ENCODE results near the gene ADAMTS16. TPM values are rescaled to one million over a fixed set of nuclear protein-coding genes. Genes with fewer than 3 reads are reported as not detected.

The ADAMTS16 gene
- total RNA-seq, 1 experiment from 2014 or later = not detected

GRCh38 chr5:5219541-5219940 is 79.4 kb downstream of the ADAMTS16 start:
- intact Hi-C loops (cut with micrococcal nuclease; ENCODE audit: unreplicated experiment) = no loop called here
- H3K9me3 Mint-ChIP-seq (ENCODE audit: low read depth, unreplicated experiment) = peaks cover 6% of the 10 kb centered on the region
- no peaks in the 10 kb centered on the region for H3K36me3 Mint-ChIP-seq (ENCODE audit: insufficient read depth, unreplicated experiment)
- no TSS peak for BruUV-seq (replicated peaks)
- no peak overlapping the region for H3K27ac Mint-ChIP-seq (ENCODE audit: unreplicated experiment)
- H3K4me1 Mint-ChIP-seq (ENCODE audit: low read depth, unreplicated experiment) = no peaks in the 10 kb centered on the region
- no peak overlapping the region for H3K4me3 Mint-ChIP-seq (ENCODE audit: low read depth, unreplicated experiment)
- TF ChIP-seq, protein P1, sequence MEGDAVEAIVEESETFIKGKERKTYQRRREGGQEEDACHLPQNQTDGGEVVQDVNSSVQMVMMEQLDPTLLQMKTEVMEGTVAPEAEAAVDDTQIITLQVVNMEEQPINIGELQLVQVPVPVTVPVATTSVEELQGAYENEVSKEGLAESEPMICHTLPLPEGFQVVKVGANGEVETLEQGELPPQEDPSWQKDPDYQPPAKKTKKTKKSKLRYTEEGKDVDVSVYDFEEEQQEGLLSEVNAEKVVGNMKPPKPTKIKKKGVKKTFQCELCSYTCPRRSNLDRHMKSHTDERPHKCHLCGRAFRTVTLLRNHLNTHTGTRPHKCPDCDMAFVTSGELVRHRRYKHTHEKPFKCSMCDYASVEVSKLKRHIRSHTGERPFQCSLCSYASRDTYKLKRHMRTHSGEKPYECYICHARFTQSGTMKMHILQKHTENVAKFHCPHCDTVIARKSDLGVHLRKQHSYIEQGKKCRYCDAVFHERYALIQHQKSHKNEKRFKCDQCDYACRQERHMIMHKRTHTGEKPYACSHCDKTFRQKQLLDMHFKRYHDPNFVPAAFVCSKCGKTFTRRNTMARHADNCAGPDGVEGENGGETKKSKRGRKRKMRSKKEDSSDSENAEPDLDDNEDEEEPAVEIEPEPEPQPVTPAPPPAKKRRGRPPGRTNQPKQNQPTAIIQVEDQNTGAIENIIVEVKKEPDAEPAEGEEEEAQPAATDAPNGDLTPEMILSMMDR (IDR thresholded peaks at IDR 0.05; ENCODE audit: unreplicated experiment) = no peak
- H3K27me3 Mint-ChIP-seq (ENCODE audit: unreplicated experiment) = no peaks in the 10 kb centered on the region
- no peak for DNase-seq
- CTCF ChIA-PET = no interaction called here

GRCh38 chr5:5220901-5221631 is 80.9 kb downstream of the ADAMTS16 start:
- intact Hi-C loops (cut with micrococcal nuclease; ENCODE audit: unreplicated experiment) = no loop called here
- no peak overlapping the region for H3K27ac Mint-ChIP-seq (ENCODE audit: unreplicated experiment)
- no peak for DNase-seq
- no peaks in the 10 kb centered on the region for H3K4me1 Mint-ChIP-seq (ENCODE audit: low read depth, unreplicated experiment)
- no peak overlapping the region for H3K4me3 Mint-ChIP-seq (ENCODE audit: low read depth, unreplicated experiment)
- peaks cover 13% of the 10 kb centered on the region for H3K9me3 Mint-ChIP-seq (ENCODE audit: low read depth, unreplicated experiment)
- CTCF ChIA-PET = no interaction called here
- H3K27me3 Mint-ChIP-seq (ENCODE audit: unreplicated experiment) = no peaks in the 10 kb centered on the region
- BruUV-seq (replicated peaks) = no TSS peak
- H3K36me3 Mint-ChIP-seq (ENCODE audit: insufficient read depth, unreplicated experiment) = no peaks in the 10 kb centered on the region
- TF ChIP-seq, protein P1 (IDR thresholded peaks at IDR 0.05; ENCODE audit: unreplicated experiment) = no peak

DNA sequence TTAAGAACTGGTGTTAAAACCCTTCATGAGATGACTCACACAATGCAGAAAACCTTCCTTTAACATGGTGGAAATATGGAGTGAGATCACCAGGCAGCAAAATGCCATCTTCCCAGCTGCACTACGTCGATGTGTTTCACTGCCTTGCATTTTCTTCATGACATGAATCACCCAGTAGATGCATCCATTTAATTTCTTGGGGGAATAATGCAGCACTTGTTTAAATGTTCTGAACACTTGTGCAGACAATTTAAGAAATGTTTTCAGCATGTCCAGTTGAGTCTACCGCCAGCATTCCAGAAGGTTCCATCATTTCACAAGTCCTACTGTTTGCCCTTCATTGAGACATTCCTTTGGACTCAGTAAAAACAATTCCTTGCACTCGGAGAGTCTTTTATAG is 81.6 kb downstream of the ADAMTS16 start:
- Mint-ChIP-seq H3K27me3 (ENCODE audit: unreplicated experiment) (no peaks in the 10 kb centered on the region), H3K4me1 (ENCODE audit: low read depth, unreplicated experiment) (no peaks in the 10 kb centered on the region), H3K9me3 (ENCODE audit: low read depth, unreplicated experiment) (peaks cover 13% of the 10 kb centered on the region), H3K27ac (ENCODE audit: unreplicated experiment) (no peak overlapping the region), H3K4me3 (ENCODE audit: low read depth, unreplicated experiment) (no peak overlapping the region), H3K36me3 (ENCODE audit: insufficient read depth, unreplicated experiment) (no peaks in the 10 kb centered on the region)
- CTCF ChIA-PET = no interaction called here
- intact Hi-C loops (cut with micrococcal nuclease; ENCODE audit: unreplicated experiment) = no loop called here
- no peak for DNase-seq
- BruUV-seq (replicated peaks) = no TSS peak
- TF ChIP-seq, protein P1 (IDR thresholded peaks at IDR 0.05; ENCODE audit: unreplicated experiment) = no peak

GRCh38 chr5:5231576-5231975 is 91.4 kb downstream of the ADAMTS16 start:
- Mint-ChIP-seq H3K27ac (ENCODE audit: unreplicated experiment) (no peak overlapping the region), H3K4me1 (ENCODE audit: low read depth, unreplicated experiment) (no peaks in the 10 kb centered on the region), H3K4me3 (ENCODE audit: low read depth, unreplicated experiment) (no peak overlapping the region), H3K36me3 (ENCODE audit: insufficient read depth, unreplicated experiment) (no peaks in the 10 kb centered on the region), H3K9me3 (ENCODE audit: low read depth, unreplicated experiment) (peaks cover 7% of the 10 kb centered on the region), H3K27me3 (ENCODE audit: unreplicated experiment) (no peaks in the 10 kb centered on the region)
- intact Hi-C loops (cut with micrococcal nuclease; ENCODE audit: unreplicated experiment) = no loop called here
- BruUV-seq (replicated peaks) = no TSS peak
- TF ChIP-seq, protein P1 (IDR thresholded peaks at IDR 0.05; ENCODE audit: unreplicated experiment) = no peak
- no peak for DNase-seq
- CTCF ChIA-PET = no interaction called here
